Endometrial microvascular endothelial cells (primary cell): ENCODE results near the gene SOCS6. TPM values are rescaled to one million over a fixed set of nuclear protein-coding genes. Genes with fewer than 3 reads are reported as not detected.
"Not testable (repeated sequence)": the region's sequence is repeated elsewhere in the genome, so short reads cannot be mapped to it uniquely, and the experiment has no call there.

Experiments
- in situ Hi-C: cut with HindIII; loops from 2 replicates; pipeline ENCODE4 v1.10.0; 2017; ENCODE audit warnings: low sequenced_read_pairs, low pct_unique_long_range_greater_than_20kb; ENCODE audit errors: inconsistent ontology term
- total RNA-seq: library from RNA; depleted of rRNA; stranded (reverse); fragments of >200 nt; gene quantifications from one replicate; pipeline ENCODE4 v1.2.3, GENCODE V29; 2015; ENCODE audit errors: inconsistent ontology term

SOCS6 gene, protein sequence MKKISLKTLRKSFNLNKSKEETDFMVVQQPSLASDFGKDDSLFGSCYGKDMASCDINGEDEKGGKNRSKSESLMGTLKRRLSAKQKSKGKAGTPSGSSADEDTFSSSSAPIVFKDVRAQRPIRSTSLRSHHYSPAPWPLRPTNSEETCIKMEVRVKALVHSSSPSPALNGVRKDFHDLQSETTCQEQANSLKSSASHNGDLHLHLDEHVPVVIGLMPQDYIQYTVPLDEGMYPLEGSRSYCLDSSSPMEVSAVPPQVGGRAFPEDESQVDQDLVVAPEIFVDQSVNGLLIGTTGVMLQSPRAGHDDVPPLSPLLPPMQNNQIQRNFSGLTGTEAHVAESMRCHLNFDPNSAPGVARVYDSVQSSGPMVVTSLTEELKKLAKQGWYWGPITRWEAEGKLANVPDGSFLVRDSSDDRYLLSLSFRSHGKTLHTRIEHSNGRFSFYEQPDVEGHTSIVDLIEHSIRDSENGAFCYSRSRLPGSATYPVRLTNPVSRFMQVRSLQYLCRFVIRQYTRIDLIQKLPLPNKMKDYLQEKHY
- 12.5 TPM for total RNA-seq

- in situ Hi-C loops, result no loop called here
Observed at GRCh38 chr18:70288851-70289328, at the start of gene SOCS6. TSS of gene SOCS6 (plus strand) at chr18:70289045. CDS start at chr18:70324669, 35,624 bp downstream.

DNA sequence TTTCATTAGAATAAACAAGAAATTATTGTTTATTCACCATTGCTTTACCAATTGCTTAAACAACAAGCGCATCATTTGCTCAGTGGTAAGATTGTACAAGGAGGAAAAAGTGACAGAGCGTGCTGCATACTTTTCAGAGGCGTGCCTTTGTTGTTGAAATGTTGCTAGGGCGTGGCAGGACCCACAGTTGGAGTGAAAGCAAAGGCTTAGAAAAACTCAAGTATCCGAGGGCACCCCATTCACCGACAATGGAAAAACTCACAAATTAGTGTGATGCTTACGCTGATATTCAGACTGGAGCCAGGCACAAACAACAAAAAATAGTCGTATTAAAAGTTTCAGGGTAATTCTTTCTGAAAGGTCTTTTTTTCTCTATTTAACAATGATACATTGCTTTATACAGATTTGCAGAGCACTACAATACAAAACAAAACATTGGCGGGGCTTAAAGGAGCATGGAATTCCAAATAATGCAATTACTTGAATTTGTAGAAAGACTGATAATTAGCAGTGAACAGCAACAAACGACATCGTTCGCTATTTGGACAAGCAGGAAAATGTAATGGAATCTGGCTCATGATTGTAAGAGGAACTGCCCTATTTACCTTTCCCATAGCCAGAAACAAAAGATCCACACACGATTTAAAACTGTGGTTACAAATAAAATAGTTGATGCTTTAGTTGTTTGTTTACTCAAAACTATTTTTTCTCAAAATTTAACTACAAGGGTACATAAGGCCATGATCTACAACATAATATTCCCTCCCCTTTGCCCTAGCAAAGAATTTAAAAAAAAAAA, 45.5 kb upstream of the SOCS6 start:
- in situ Hi-C loops, result no loop called here

GRCh38 chr18:70246061-70246466, 42.8 kb upstream of the SOCS6 start:
- in situ Hi-C loops, result no loop called here

DNA sequence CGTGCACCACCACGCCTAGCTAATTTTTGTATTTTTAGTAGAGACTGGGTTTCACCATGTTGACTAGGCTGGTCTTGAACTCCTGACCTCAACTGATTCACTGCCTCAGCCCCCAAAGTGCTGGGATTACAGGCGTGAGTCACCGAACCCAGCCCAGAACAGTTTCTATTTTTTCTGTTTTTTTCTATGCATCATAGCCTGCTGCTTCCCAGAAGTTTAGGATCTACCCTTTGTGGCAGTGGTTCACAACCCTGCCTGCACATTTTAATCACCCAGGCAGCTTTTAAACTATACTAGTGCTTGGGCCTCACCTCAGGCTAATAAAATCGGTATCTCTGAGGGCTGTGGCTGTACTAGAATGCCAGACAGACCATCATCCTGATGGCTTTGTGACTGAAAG, 39.7 kb upstream of the SOCS6 start:
- in situ Hi-C loops, result no loop called here

GRCh38 chr18:70249861-70250260, 39.0 kb upstream of the SOCS6 start:
- in situ Hi-C loops, result not testable (repeated sequence)

DNA sequence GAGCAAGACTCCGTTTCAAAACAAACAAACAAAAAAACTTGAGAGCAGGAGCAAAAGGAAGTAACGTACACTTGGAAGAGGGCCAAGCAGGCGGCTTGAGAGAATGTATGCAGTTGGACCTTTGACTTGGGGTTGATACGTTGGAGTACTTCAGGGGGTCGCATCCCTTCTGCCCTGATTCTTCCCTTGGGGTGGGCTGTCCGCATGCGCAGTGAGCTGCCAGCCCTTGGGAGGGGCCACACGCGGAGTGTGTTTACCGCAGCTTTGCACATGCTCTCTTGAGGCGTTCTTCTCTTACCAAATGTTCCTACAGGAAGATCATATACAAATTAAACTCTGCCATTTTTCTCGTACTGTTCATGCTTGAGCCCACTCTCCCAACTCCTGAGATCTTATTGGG, 38.1 kb upstream of the SOCS6 start:
- in situ Hi-C loops, result no loop called here

- in situ Hi-C loops, result no loop called here
Observed at GRCh38 chr18:70256184-70256583, 32.7 kb upstream of the SOCS6 start.

GRCh38 chr18:70256994-70257393, 31.9 kb upstream of the SOCS6 start:
- in situ Hi-C loops, result no loop called here

DNA sequence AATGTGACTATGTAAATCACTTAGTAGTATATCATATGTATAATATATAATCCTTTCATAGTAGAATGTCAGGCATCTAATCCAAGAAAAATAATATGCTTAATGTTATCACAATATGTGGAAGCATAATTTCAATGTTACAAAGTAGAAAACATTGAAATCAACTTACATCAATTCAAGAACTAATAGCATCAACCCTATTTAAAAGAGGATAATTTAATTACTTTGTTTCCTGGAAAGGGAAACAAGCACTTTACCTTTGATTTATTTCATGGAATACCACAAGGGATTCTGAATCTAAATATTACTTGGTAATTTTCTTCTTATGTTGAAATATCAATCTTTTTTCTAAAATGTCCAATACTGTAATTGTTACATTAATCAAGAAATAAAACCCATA, 30.6 kb upstream of the SOCS6 start:
- in situ Hi-C loops, result no loop called here

DNA sequence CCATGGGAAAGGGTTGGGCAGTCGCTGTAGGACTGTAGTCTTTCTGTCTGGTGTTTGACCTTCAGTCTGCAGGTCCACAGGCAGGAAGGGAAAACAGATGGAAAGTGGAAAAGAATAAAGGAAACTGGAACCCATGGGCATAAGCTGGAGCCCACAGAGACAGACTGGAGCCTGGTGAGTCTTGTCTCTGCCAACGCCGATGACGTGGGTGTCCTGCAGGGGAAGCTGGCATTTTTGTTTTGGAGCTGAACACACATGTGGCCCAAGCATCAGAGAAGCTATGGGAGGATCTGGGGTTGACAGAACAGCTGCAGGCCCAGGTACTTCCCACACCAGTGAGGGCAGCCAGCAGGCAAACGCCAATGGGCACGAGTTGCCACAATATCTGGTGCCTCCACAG, 28.2 kb upstream of the SOCS6 start:
- in situ Hi-C loops, result no loop called here

DNA sequence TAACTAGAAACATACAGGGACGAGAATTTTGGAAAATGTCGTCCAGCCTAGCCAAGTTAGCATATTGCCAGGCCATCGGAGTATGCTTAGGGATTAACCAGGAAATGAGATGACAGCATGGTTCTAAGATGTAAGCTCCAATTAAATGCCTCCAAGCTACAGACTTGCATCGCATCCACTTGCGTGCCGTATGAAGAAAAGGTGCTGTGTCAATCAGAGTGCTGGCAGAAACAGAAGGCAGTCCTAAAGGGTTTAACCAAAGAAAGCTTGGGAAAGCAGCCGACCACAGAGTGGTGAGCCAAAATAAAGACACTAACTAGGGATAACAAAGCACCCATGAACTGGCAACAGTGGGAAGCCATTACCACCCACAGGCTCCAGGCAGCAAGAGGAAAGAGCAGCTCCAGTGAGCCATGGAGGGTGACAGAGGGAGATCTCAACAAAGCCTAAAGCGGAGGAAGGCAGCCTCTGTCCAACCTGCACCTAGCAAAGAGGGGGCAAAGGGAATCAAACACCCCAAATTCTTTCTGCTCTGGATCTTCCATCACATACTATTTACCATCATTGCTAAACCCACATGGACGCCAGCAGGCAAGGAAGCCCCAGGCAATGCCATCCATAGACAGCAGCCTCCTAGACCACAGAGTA, 27.6 kb upstream of the SOCS6 start:
- in situ Hi-C loops, result no loop called here

DNA sequence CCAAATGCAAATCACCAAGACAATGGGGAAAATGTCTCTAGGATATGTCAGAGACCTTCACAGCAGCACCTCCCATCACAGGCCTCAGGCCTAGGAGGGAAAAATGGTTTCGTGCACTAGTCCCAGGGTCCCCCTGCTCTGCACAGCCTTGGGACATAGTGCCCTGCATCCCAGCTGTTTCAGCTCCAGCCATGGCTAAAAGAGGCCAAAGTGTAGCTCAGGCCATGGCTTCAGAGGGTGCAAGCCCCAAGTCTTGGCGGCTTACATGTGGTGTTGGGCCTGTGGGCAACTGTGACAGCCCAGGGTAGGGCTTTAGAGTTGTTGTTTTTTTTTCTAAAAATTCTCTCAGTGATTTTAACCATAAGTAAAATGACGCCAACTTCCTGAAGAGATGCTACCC, 25.5 kb upstream of the SOCS6 start:
- in situ Hi-C loops, result no loop called here

- in situ Hi-C loops, result no loop called here
Observed at GRCh38 chr18:70271742-70272141, 17.1 kb upstream of the SOCS6 start.

- in situ Hi-C loops, result no loop called here
Observed at GRCh38 chr18:70273021-70273420, 15.8 kb upstream of the SOCS6 start.

GRCh38 chr18:70276416-70277191, 12.2 kb upstream of the SOCS6 start:
- in situ Hi-C loops, result no loop called here

GRCh38 chr18:70279470-70279869, 9.4 kb upstream of the SOCS6 start:
- in situ Hi-C loops, result no loop called here

DNA sequence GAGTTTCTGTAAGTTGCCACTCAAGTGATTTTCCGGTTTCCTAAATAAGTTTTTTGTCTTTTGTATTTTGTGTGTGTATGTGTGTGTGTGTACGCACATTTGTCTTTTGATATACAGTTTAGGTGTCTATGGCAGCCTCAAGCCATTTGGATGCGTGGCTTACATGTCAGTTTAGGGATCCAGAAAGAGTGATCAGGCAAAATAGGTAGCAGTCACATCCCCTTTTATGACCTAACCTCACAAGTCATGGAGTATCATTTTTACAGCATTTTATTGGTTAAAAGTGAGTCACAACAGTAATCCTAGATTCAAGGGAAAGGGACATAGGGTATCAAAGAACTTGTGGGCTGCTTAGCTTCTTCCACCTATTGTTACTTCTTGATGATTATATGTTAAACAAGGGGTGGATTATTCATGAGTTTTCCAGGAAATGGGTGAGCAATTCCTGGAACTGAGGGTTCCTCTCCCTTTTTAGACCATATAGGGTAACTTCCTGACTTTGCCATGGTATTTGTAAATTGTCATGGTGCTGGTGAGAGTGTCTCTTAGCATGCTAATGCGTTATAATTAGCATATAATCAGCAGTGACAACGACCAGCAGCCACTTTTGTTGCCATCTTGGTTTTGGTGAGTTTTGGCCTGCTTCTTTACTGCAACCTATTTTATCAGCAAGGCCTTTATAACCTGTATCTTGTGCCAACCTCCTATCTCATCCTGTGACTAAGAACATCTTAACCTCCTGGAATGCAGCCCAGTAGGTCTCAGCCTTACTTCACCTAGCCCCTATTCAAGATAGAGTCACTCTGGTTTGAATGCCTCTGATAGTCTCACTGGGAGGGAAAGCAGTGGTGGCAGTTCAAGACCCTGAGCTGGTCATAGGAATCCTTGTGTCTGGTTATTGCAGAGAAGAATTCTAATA, 8.6 kb upstream of the SOCS6 start:
- in situ Hi-C loops, result no loop called here
